GM12875 (cell line): Measurements from ENCODE around the gene HEG1.

Experiments used
- H3K4me3 ChIP-seq: one replicate; pipeline ENCODE4 v1.5.1; 2011; ENCODE audit warnings: low read depth, low read length, control low read depth
- CTCF ChIP-seq: IDR thresholded peaks from 2 replicates; pipeline ENCODE4 v1.5.1; 2011; ENCODE audit warnings: low read depth, mild to moderate bottlenecking, control low read depth, inconsistent platforms, low read length, moderate library complexity, borderline replicate concordance; ENCODE audit not compliant: insufficient read depth

Gene HEG1, protein sequence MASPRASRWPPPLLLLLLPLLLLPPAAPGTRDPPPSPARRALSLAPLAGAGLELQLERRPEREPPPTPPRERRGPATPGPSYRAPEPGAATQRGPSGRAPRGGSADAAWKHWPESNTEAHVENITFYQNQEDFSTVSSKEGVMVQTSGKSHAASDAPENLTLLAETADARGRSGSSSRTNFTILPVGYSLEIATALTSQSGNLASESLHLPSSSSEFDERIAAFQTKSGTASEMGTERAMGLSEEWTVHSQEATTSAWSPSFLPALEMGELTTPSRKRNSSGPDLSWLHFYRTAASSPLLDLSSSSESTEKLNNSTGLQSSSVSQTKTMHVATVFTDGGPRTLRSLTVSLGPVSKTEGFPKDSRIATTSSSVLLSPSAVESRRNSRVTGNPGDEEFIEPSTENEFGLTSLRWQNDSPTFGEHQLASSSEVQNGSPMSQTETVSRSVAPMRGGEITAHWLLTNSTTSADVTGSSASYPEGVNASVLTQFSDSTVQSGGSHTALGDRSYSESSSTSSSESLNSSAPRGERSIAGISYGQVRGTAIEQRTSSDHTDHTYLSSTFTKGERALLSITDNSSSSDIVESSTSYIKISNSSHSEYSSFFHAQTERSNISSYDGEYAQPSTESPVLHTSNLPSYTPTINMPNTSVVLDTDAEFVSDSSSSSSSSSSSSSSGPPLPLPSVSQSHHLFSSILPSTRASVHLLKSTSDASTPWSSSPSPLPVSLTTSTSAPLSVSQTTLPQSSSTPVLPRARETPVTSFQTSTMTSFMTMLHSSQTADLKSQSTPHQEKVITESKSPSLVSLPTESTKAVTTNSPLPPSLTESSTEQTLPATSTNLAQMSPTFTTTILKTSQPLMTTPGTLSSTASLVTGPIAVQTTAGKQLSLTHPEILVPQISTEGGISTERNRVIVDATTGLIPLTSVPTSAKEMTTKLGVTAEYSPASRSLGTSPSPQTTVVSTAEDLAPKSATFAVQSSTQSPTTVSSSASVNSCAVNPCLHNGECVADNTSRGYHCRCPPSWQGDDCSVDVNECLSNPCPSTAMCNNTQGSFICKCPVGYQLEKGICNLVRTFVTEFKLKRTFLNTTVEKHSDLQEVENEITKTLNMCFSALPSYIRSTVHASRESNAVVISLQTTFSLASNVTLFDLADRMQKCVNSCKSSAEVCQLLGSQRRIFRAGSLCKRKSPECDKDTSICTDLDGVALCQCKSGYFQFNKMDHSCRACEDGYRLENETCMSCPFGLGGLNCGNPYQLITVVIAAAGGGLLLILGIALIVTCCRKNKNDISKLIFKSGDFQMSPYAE (N-terminal part only)

DNA sequence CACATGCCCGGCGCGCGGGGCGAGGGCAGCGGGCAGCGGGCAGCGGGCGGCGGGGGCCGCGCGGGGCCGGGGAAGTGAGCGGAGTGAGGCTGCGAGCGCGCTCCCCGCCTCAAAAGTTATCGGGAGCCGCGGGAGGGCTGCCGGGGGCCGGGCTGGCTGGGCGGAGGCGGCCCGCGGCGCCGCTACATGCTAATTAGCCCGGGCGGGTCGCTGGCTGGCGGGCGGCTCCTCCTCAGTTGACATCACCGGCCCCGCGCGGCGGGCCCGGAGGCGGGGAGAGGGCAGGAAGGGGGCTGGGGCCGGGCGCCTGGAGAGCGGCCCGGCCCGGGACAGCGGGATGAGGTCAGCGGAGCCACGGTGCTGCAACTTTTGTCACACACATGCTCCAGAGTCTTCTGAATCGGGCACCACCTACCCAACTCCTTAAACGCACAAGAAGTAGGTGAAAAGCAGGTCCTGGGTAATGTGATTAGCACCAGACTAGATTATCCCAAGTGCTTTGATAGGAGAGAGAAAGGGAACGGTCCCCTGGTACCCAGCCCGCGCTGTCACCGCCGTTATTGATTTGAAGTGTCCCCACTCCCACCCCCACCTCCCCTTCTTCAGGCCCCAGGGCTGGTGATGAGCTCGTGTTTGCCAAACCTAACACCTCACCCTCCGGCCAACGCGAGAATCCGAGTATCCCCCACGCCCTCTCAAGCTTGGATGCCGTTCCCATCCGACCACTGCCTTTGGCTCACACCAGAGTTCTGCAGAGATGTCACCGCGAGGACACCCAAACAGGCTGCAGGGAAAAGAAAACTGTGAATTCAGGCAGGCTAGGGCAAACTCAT lies at the start of gene HEG1:
Gene HEG1 (minus strand): TSS at position 85 of the 833 bp plus-strand sequence. CDS start 107 bp downstream, outside the sequence.
- H3K4me3 ChIP-seq, result peak within 1 kb of the TSS; percentile 67
- TF ChIP-seq CTCF, result no peak

DNA sequence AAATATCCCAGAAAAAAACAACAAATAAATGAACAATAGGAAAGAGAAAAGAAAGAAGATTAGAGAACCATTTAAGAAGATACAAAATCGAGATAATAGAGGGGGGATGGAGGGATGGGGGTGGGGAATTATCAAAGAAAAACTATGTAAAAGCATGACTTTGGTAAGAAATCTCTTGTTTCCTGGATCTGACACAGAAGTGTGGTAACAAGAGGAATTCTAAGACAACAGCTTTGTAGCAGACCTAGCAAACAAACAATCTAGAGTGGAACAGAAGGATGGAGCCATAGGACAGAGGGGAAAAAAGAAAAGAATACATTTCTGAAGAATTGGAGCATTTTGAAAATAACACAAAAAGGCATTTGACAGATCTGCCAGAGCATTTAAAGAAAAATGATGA lies 49.3 kb upstream of the HEG1 start:
- no peak for TF ChIP-seq CTCF
- H3K4me3 ChIP-seq, result peak overlapping the region; percentile 83

- peak overlapping the region; percentile 16 for H3K4me3 ChIP-seq
- TF ChIP-seq CTCF, result no peak
Observed at GRCh38 chr3:125104639-125105038, 48.8 kb upstream of the HEG1 start.

DNA sequence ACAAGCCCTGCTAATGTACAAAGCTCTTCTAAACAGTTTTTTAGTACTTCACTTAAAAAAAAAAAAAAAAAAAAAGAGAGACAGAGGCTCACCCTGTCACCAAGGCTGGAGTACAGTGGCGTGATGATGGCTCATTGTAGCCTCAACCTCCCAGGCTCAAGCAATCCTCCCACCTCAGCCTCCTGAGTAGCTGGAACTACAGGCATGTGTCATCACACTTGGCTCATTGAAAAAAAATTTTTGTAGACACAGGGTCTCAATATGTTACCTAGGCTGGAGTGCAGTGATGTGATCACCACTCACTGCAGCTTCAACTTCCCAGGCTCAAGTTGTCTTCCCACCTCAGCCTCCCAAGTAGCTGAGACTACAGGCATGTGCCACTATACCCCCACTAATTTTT lies 47.6 kb upstream of the HEG1 start:
- H3K4me3 ChIP-seq, result no peak overlapping the region
- TF ChIP-seq CTCF, result no peak

- no peak for TF ChIP-seq CTCF
- H3K4me3 ChIP-seq, result no peak overlapping the region
Observed at GRCh38 chr3:125102470-125102869, 46.7 kb upstream of the HEG1 start.
